Ishikawa (cell line): ENCODE results near the gene LAMC3.

Experiments used
- CEBPB ChIP-seq: IDR thresholded peaks from 2 replicates; pipeline ENCODE4 v1.6.1; 2012
- CREB1 ChIP-seq: IDR thresholded peaks from 2 replicates; pipeline ENCODE4 v1.6.1; 2012; ENCODE audit warnings: low read depth
- EGR1 ChIP-seq: IDR thresholded peaks from 2 replicates; pipeline ENCODE4 v1.6.1; 2012
- EP300 ChIP-seq: IDR thresholded peaks from 2 replicates; pipeline ENCODE4 v1.6.1; 2012; ENCODE audit warnings: borderline replicate concordance
- FOXM1 ChIP-seq: IDR thresholded peaks from 2 replicates; pipeline ENCODE4 v1.6.1; 2012; ENCODE audit warnings: low read depth, borderline replicate concordance
- MAX ChIP-seq: IDR thresholded peaks from 2 replicates; pipeline ENCODE4 v1.6.1; 2012
- RAD21 ChIP-seq: IDR thresholded peaks from 2 replicates; pipeline ENCODE4 v1.6.1; 2012; ENCODE audit warnings: low read depth
- REST ChIP-seq: IDR thresholded peaks from 2 replicates; pipeline ENCODE4 v1.6.1; 2012; ENCODE audit warnings: low read depth, mild to moderate bottlenecking
- TAF1 ChIP-seq: IDR thresholded peaks from 2 replicates; pipeline ENCODE4 v1.6.1; 2012; ENCODE audit warnings: low read depth, mild to moderate bottlenecking
- TEAD4 ChIP-seq: IDR thresholded peaks from 2 replicates; pipeline ENCODE4 v1.6.1; 2012
- YY1 ChIP-seq: IDR thresholded peaks from 2 replicates; pipeline ENCODE4 v1.6.1; 2012; ENCODE audit warnings: low read depth

- TF ChIP-seq YY1 (no peak), CEBPB (no peak), REST (no peak), EGR1 (no peak), RAD21 (no peak), TEAD4 (no peak), MAX (no peak), TAF1 (no peak), CREB1 (no peak), EP300 (no peak), FOXM1 (no peak)
Measured at GRCh38 chr9:131028931-131029573, 20.1 kb downstream of the LAMC3 start.
